HG03108 (cell line): Measurements from ENCODE around the gene IARS1.

Experiments
- ATAC-seq: cut with Tn5 transposase; IDR thresholded peaks from one replicate; pipeline ENCODE4 v1.9.1; 2021; ENCODE audit warnings: moderate library complexity; ENCODE audit not compliant: unreplicated experiment

The IARS1 gene

DNA sequence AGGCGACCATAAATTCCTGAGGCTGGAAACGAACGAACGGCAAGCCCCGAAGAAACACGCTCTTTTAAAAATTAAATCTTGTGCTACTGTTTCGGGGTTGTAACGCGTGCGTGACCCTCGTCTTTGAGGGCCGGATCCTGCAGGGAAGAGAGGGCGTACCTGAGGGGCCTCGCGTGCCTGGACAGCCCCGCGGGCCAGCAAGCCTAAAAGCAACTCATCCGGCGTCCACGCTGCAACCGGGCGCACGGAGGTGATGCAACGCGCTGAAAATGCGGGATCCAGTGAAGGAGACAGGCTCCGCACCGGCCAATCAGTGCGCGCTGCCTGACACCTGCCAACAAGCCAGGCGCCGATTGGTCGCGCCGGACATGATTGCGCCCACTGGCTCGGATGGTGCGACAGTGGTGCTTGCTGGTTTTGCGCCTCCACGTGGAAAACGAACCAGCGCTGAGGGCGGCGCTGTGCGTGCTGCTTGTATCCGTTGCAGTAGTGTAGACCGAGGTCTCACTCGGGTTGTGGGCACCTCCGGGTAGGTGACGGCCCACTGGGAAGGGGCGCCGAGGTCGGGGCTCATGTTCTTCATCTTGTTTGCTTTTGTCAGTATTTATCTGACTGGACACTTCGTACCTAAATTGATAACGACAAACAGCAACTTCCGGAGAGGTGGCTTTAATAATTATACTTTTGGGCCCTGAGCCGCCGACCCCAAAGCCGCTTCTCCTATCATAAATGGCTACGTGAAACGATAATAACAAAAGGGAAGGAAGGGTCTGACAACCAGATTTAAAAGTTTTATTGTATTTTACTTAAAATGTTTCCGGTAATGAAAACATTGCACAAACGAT lies at the start of gene IARS1:
TSS of gene IARS1 (minus strand) at position 246 of the 845 bp plus-strand sequence. CDS start 4,278 bp downstream, outside the sequence.
- ATAC-seq: peak; percentile 95

DNA sequence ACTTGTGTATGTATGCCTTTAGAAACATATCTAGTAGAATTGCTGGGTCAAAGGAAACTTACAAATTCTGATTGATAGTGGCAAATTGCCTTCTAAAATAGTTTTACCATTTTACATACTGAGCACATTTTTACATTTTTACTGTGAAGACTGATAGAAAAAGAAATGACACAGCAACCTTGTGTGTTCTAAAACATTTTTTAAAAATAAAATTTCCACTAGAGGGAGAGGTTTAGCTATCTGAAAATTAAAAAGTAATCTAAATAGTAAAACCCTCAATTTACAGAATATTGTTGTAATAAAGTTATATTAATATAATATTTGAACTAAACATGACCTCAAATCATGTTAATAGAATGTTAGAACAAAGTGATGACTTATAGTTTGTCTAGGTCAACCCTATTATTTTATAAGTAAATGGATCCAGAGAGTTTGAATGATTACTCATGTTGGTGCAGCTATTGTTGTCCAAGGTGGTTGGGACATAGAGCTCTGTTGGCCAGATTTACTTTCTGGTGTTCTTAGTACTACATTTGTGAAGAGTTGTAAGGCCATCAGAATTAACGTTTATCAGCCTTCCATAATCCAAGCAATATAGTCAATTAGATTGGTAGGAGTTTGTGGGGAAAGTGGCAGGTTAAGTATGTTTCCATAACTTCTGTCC lies 49.5 kb upstream of the IARS1 start:
- no peak for ATAC-seq

DNA sequence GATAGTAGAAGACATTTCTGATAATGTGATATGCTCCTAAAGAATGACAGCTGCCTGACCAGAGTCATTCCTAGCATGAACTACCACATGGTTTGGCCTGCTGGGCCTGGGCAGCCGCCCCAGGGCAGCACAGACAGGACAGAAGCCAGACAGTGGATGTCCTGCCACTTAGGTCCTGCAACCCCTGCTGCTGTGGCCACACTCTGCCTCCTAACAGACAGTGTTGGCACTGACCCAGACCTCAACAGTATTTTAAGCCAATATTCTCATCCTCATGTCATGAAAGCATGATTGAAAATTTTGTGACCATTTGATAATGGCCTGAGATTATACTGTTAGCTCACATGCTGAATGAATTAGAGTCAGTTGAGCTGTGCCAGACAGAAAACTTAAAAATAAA lies 48.1 kb upstream of the IARS1 start:
- ATAC-seq: no peak

DNA sequence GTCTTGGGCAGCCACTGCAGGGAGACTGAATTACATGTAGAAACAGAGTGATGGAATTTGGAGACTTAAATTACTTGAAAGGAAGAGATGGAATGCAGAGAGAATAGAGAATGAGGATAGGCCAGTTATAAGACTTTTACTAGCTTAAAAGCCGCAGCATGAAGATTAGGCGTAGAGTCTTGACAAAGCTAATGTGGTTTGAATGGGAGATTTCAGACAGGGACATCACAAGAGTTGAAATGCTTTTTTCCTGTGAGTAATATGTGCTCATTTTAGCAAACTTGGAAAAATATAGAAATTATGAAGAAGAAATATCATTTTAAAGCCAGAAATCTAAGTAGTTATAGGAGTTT lies 39.8 kb upstream of the IARS1 start:
- no peak for ATAC-seq

DNA sequence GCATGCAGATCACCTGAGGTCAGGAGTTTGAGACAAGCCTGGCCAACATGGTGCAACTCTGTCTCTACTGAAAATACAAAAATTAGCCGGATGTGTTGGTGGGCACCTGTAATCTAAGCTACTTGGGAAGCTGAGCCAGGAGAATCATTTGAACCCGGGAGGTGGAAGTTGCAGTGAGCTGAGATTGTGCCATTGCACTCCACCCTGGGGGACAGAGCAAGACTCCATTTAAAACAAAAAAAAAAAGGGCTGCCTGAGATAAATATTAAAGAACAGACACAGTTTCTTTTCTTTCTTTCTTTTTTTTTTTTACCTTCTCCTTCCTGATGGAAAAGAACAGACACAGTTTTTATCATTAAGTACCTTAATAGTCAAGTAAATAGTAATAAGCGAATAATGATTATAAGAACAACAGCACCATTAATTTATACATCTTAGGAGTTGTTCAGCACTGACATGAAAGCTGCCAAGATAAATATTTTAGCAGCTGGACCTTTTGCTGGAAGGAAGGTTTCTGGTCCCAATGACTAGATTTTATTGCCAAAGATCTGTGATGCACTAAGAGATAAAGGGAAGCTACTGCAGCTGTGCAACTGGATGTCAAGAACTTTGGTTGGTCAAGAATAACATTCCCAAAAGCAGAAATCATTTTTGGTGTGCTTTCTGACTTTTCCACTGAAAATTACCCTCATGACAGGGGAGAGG lies 39.2 kb upstream of the IARS1 start:
- ATAC-seq: no peak

DNA sequence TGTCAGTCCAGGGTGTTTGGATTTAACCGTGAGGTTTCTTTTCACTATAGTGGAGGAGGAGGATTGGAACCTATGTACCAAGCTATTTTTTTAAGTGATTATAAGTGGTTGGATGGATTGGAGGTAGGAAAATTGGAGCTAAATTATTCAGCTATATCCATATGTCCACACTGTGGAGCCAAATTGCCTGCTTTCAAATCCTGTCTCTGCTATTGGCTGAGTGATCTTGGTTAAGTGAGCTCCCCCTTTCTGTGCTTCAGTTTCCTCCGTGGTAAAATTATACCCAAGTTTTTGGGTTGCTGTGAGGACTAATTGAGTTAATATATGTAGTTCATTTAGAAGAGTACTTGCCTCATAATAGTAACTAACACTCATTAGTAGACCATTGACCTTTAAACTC lies 34.7 kb upstream of the IARS1 start:
- no peak for ATAC-seq

DNA sequence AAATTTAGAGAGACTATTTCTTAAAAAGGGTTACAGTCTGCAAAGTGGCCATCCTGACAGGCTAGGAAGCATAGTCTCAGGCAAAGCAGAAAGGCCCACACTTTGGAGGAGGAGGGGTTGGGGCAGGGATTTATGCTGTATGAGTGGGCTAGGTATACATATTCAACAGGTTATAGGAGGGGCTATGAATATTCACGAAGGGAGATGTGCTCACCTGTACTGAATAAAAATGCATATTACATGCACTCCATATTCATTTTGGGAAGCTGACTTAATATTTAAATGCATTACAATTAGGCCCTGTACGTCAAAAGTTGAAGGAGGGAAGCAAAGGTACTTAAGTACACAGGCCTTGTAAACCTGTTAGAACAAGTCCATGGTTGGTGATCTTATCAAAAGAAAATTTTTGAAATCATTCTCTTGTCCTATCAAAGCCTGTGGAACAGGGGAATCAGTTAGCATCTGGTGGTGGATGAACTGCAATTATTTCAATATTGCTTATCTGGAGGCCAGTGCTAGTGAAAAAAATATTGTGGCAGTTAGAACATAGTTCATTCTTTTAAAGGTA lies 33.9 kb upstream of the IARS1 start:
- no peak for ATAC-seq

DNA sequence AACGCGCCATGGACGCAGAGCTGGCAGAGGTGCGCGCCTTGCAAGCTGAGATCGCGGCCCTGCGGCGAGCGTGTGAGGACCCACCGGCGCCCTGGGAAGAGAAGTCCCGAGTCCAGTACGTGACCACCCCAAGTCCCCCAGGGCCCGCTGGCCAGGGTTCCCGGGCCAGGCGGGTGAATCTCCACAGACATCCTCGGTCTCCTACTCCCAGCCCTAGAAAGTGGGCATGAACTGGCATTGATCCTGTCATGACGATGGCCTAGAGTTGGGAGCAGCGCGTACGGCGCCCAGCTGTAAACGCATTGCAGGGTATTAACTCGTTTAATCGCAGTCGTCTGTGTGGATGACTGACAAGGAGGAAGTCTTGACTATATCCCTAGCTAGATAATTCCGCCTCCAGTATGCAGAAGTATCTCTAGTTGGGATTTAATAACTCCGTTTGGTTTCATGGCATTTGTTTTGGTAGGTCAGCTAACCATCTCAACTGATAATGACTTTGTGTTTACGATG lies 32.5 kb upstream of the IARS1 start:
- no peak for ATAC-seq

DNA sequence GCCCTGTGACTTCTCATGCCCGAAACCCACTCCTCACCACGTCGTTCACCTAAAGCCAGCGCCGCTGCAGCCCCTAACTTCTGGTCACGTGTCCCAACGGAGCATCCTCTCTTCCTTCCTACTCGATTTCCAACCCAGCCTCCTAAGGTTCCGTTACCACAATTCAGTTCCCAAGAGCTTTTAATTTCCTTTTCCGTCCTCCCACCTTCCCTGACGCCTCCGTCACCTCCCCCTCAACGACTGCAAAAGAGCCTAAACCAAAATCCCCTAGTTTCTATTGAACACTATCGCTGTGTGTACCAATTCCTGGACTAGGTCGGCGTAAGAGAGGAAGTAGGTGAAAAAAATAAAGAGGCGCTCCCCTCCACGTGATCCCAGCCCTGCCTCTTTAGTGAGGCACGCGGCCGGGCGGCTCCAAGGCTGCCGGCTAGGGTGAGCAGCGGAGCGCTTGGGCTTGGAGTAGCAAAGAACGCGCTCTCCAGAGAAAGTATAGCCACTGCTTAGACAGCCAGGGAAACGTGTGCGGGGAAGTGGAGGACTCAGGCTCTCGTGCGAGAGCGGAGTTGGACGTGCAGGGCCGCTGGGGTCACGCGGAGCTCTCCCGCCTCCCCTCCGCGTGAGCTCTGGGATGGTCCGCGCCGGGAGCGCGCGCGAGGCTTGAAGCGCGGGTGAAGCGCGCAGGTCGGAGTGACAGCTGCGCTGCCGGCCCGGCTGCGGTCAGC lies 31.9 kb upstream of the IARS1 start, which contains the start of the genes CENPP and NOL8:
TSS of gene CENPP (plus strand) at position 685 of the 722 bp plus-strand sequence.
TSS of gene NOL8 (minus strand) at position 82 of the 722 bp plus-strand sequence. CDS start 1,189 bp downstream, outside the sequence.
- peak; percentile 93 for ATAC-seq

DNA sequence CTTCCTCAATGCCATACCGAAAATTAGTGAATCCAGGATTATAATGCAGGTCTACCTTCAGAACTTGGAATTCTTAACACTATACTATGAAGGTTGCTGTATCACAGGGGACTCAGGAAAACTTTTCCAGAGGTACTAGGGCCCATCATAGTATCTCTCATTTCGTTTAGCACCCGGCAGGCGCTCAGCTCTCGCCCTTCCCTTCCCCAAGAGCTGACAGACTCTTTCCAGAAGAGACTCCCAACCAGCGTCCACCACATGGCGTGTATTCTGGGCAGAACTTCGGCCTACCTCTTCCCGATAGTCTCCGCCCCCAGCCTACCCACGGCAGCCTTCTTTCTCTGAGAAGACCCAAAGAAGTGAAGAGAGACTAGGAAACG lies 31.4 kb upstream of the IARS1 start:
- ATAC-seq: peak; percentile 7

DNA sequence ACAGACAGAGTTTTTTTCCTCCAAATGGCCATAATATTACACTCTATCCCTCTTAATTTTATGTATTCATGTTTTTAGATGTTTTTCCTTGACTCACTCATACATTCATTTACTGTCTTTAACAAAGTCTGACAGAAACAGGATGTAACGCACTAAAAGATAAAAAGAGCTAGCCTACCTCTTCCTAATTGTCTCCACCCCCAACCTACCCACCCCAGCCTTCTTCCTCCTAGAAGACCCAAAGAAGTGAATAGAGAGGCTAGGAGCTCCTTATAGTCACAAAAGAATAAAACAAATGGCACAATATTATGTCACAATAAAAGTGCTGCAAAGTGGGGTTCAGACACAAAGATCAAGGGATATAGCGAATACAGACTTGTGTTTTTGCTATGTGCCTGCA lies 30.9 kb upstream of the IARS1 start:
- ATAC-seq: no peak

DNA sequence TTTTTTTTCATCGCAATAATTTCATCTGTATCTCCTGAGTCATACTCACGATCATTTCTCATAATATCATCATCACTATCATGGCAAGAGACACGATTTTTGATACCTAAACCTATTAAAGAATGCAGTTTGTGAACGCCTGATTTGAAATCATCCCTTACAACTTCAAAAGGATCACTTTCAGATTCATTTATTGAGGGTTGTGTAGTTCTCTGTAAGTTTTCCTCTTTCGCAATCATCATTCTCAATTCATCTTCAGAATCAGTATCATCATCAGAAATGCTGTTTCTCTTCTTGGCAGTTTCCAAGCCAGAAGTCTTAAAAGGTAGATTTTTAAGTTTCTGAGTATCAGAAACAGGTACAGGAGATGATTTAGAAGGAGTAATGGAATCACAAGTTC lies 22.0 kb upstream of the IARS1 start:
- no peak for ATAC-seq

DNA sequence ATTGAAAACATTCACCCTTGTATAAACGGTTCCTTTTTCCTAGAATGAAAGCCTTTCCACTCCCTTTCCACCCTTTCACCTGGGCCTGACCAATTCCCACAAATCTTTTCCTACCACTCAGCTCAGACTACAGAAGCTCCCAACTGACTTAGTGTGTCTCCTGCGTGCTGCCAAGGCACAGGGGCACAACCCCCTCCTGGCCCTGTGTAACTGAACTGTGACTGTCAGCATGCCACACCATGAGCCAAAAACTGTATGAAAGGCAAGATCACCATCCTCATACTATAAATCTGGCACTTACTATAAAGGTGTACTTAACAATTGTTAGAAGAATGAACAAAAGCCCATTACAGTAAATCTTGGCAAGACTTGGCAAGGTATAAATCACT lies 20.1 kb upstream of the IARS1 start:
- ATAC-seq: no peak

DNA sequence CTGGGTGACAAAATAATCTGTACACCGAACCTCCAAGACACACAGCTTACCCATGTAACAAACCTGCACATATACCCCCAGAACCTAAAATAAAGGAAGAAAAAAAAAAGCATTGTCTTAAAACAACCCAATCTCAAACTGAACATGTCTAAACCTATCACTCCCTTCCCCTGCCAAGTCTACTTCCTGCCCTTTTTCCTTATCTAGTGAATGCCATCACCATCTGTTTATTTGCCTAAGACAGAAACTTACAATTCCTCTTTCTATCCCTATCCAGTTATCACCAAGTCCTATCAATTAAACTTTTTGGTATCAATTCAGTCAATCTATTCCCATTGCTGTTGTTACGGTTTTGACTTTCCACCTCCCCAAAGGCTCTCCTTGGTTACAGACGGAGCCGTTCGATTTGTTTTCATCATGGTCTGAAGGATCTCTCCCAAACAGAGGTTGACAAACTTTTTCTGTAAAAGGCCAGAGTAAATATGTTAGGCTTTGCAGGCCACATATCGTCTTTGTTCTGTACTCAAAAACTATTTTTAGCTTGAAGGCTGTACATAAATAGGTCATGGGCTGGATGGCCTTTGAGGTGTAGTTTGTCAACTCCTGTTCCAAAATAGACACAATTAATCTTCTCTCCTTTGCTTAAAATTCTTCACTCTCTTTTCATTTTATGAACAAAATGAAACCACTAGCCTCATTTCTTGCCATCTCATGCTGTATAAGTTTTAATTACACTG lies 19.6 kb upstream of the IARS1 start:
- ATAC-seq: no peak

DNA sequence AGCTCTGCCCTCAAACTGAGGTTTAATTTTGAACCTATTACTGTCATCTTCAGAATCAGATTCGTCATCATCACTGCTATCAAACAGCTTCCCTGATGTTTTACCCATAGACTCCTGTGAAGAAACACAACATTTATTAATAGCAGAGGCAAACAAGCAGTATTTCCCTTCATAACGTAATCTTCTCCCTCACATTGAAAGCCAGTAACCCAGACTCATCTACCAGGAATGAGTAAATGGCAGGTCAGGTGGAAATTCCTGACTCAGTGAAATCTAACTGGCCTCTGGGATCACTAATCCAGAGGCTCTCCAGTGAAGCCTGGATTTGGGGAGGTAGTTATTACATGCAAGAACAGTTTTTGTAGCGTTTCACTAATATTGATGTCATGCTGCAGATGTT lies 17.1 kb upstream of the IARS1 start:
- ATAC-seq: no peak

DNA sequence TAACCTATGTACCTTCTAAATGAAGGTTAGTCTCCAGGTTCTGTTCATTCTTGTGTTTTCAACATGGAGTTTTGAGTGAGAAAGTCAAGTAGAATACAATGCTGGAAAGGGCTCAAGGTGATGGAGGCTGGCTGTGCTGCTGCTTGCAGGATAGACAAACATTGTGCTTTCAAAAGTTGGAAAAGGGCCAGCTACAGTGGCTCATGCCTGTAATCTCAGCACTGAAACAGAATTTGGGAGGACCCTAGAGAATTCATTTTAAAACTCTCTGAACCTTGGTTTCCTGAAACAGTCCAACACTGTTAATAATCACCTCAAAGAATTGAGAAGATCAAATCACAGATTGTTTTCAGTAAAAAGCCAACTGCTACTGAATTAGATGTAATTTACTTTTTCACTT lies 15.4 kb upstream of the IARS1 start:
- peak; percentile 62 for ATAC-seq

DNA sequence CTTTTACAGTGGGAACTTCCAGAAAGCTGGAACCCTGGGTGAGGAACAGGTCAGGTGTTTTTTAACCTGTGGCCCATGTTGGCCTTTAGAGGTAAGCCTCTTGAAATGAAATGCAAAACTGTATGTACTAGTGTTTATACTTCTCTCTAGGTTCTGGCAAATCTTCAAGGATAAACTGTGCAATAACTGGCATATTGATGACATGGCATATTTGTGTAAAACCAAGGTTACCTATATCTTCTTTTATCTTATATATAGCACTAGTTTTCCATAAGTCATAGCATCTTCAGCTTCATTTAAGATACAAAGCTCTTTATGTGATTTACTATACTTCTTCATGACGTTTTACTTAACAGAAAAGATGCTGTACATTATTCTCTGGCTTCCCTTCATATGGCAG lies 7.4 kb upstream of the IARS1 start:
- no peak for ATAC-seq

DNA sequence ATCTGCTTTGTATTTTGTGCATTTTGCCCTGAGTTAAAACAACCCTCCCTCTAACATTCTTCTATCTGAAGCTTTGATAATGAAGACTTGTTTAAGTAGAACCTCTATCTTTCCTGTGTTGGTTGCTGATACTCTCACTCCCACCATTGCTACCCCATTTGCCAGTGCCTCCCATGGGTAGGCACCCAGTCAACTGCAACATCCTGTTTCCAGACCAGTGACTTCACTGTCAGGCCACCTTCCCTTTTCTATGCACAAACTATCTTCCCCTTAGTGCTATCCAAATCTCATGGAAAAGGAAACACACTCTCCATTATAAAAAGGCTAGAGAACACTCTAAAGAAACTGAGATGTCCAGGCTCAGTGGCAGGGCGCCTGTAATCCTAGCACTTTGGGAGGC lies 5.6 kb upstream of the IARS1 start:
- no peak for ATAC-seq

DNA sequence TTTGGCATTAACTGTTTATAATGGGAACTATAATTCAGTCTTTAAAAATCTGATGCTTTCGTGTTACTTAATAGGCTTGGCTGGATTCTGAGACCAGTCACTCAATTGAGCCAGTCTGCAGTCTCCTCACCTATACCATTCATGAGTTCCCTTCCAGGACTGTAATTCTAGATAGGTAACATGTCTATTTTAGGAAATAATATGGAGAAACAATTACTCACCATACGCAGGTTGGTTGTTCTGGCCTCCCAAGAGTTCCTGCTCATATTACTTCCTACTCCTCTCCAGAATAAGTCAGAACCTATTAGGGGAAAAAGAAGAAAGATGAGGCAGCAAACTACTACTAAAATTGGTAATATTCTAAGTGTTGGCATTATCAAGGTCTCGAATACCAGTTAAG lies 4.5 kb upstream of the IARS1 start:
- ATAC-seq: no peak

DNA sequence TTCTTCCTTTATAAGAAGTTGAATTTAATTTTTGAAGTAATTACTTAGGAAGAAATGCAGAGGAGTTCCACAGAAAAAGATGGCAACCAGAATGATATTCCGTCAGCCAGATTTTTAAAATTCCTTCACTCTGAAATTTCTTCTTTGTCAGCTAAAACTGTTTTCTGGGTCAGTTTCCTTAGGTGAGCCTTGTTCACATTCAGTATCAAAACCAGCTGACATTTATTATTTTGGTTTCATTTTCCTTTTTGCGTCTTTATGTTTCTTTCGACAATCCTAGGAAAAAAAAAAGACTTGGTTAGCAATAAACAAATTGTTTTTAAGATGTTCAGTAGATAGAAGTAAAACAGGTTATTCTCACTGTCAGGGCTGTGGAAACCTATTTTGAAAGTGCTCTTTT lies 4.1 kb upstream of the IARS1 start:
- ATAC-seq: no peak
